Ecto neural progenitor cell (in vitro differentiated cells): Measurements from ENCODE around the gene YPEL1.
A peak's percentile ranks its signal among the peaks of the same experiment; 100 is the strongest.
"Not testable (repeated sequence)": the region's sequence is repeated elsewhere in the genome, so short reads cannot be mapped to it uniquely, and the experiment has no call there.

Source experiments
- DNase-seq: peaks from one replicate; pipeline ENCODE4 v3.0.0-alpha.2; 2018; ENCODE audit warnings: low spot score

YPEL1 gene

DNA sequence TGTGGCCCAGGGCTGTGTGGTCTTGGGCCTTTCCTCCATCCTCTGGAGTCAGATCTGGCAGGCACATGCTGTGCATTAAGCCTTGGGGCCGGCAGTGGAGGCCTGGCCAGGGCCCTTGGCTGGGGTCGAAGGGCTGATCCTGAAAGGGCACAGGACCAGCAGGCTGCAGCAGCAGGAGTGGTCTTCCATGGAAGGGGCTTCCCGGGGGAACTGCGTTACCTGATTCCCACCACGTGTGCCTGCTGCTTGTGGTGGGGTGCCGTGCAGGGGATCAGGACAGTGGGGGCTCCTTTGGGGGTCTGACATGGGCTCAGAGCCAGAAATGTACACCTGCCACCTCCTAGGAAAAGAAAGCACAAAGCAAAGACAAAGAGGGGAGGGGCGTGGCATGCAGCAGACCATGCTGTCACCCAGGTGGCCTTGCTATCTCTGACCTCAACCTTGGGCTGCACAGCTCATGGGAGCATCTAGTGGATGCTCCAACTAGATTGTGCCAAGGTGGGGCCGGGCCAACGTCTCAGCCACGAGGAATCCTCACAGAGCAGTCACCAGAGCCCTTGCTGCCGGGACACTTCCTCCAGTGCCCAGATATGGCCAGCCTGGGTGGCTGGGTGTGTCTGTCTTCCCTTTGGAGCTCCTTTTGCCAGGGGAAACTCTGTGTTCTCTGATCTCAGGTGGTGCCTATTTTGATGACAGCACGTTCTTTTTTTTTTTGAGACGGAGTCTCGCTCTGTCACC lies 17.9 kb upstream of the YPEL1 start:
- DNase-seq = no peak

DNA sequence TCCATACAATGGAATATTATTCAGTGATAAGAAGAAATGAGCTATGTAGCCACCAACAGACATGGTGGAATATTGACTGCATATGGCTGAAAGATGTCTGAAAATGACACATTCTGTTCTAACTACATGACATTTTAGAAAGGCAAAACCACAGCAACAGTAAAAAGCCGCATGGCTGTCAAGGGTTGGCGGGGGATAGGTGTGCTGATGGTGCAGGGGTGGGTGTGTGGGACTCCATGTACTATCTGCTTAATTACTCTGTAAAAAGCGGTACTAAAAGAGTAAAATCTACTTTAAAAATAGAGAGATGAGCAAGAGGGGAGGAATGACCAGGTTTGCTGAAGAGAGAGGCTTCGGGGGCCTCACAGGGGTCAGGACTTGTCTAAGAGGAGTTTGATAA lies 16.7 kb upstream of the YPEL1 start:
- DNase-seq = no peak

DNA sequence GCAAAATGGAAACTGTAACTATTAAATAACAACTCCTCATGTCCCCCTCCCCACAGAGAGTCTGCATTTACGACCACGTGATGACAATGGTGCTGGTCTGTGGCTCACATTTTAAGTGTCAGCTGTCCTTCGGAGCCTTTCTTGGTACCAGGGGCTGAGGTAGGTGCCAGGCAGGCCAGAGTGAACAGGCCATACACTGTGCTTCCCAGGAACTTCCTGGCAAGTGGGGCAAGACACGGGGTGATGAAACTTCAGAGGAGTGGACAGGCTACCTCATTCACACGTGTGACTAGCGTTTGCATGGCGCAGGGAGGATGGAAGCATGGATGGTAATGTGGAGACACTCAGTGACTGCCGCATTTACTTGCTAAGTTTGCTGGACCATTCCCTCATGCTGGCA lies 10.4 kb upstream of the YPEL1 start:
- DNase-seq = no peak

DNA sequence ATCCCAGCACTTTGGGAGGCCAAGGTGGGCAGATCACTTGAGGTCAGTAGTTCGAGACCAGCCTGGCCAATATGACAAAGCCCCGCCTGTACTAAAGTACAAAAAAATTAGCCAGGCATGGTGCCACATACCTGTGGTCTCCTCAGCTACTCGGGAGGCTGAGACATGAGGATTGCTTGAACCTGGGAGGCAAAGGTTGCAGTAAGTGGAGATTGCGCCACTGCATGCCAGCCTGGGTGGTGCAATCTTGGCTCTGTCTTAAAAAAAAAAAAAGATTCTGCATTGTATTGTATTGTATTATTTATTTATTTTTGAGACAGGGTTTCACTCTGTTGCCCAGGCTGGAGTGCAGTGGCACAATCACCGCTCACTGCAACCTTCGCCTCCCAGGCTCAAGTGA lies 9.3 kb upstream of the YPEL1 start:
- DNase-seq = not testable (repeated sequence)

DNA sequence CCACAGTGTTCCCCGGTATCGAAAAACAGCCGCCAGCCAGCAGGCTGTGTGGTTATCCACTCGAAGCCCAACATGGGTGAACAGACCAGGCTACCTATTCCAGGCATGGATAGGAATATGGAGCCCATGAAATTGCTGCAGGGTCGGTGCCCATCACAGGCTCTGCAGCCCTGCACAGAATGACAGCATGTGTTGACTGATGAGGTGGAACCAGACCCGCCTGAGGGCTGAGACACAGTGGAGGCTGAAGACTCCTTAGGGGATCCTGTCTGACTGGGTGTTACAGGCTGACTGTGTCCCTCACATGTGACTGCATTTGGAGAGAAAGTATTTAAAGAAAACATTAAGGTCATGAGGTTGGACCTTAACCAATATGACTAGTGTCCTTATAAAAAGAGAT lies 6.2 kb upstream of the YPEL1 start:
- DNase-seq = no peak

DNA sequence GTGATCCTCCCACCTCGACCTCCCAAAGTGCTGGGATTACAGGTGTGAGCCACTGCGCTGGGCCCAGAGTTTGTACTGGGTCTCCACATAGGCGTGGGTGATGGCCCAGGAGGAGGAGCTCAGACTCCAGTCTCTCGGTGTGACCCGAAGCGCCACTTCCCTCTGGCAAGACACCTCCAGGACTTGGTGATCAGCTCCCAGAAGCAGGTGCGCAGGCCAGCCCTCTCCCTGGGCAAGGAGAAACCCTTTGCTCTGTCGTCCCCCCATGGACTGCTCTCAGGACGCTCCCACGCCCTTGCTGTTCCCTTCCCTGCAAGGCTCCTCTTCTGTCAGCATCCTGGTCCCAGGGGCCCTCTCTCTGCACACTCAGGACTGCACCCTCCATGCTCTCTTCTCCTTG lies 5.5 kb upstream of the YPEL1 start:
- DNase-seq = no peak

DNA sequence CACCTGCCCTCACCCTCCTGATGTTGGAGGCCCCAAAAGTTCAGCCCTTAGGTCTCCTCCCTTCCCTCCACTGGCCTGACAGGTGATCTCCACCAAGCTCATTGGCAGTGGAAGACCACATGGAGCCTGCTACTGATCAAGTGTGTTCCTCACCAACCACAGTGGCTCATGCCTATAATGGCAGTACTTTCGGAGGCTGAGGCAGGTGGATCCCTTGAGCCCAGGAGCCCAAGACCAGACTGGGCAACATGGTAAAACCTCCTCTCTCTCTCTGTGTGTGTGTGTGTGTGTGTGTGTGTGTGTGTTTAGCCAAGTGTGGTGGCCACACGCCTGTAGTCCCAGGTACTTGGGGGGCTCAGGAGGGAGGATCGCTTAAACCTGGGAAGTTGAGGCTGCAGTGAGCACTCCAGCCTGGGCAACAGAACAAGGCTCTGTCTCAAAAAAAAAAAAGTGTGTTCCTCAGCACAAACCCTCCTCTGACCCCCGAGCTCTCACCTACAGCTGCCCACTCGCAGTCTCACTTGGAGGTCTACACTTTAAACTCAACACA lies 4.3 kb upstream of the YPEL1 start:
- no peak for DNase-seq

DNA sequence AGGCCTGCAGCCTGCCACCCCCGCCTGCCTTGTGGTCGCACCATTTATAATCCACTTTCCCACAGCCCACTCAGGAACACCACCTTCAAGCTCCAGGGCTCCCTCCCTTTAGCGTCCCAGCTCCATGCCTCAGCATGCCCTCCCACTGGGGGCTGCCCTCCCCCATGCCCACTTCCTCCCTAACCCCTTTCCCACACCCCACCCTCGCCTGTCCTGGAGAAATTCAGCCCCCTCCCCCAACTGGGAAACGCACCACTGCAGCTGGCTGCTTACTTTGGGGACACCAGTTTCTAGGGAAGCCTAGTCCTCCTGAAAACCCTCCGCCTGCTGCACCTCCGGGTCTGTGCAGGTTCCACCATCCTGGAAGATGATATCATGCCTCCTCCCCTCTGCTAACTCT lies 3.4 kb upstream of the YPEL1 start:
- DNase-seq = no peak

DNA sequence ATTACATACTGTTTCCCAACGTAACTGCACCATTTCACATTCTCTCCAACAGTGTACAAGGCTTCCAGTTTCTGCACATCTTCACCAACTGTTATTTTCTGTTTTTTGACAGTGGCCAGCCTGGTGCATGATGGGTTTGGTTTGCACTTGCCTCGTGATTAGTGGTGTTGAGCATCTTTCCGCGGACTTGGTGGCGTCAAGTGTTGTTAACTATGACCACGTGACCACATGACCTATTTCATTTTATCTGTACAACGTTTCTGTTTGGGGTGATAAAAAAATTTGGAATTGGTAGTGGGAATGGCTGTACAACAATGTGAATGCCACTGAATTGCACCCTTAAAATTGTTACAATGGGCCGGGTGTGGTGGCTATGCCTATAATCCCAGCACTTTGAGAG lies 2.5 kb upstream of the YPEL1 start:
- DNase-seq = no peak

DNA sequence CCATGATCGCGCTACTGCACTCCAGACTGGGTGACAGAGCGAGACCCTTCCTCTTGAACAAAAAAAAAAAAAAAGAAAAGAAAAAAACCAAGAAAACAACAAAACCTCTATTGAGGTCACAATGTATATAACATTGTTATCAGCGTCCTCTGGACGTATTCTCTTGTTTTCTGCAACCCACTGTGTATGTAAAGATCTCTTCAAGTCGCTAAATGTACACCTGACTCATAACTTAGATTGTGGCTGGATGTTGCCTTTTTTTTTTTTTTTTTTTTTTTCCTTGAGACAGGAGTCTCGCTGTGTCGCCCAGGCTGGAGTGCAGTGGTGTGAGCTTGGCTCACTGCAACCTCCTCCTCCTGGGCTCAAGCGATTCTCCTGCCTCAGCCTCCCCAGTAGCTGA lies 1.4 kb upstream of the YPEL1 start:
- DNase-seq = no peak

DNA sequence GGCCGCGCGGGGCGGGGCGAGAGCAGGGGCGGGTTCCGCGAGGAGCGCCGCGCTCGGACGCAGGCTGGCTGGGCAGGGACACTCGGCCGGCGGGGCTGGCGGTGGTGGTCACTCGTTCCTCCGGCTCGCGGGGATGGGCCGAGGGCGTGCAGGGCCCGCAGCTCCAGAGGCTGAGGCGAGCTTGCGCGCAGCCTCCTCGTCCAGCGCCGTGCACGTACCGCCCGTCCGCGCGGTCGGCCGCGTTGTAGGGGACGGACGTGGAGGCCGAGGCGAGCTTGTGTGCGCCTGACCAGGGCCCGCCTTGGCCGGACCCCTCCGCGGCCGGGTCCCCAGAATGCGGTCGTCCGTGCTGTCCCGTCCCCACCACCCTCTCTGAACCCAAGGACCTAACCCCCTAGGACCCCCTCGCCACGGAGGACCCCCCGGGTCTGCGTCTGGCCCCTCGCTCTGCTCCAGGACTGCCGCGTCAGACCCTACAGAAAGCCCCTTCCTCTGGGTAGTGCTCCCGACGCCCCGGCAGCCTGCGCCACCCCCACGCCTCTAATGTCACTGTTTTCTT lies 569 bp upstream of the YPEL1 start:
- no peak for DNase-seq

DNA sequence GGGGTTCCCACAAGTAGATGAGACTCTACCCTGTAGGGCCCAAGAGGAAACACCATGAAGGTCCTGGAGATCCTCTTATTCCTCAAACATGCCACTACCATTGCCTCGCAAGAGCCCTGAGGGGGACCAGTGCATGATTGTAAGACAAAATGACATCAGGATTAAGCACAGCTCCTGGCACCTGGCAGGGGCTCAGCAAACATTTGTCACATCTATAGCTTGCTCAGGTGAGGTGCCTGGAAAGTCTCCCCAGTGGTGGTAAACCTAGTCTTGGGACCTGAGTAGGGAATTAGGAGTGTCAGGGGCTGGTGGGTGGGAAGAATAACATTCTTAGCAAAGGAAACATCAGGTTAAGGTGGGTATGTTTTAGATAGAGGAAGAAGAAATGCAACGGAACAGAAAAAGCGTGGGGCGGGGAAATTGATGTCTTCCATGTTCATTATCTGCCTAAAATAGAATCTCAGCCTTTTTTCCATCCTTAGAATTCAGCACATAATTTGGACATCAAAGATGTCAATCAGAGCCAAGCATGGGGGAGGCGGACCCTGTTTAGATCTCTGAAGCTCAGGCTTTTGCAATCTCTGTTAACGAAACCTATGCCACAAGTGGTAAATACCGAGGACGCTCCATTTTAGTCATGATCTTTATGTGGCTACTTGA lies 924 bp downstream of the YPEL1 start:
- DNase-seq = no peak

DNA sequence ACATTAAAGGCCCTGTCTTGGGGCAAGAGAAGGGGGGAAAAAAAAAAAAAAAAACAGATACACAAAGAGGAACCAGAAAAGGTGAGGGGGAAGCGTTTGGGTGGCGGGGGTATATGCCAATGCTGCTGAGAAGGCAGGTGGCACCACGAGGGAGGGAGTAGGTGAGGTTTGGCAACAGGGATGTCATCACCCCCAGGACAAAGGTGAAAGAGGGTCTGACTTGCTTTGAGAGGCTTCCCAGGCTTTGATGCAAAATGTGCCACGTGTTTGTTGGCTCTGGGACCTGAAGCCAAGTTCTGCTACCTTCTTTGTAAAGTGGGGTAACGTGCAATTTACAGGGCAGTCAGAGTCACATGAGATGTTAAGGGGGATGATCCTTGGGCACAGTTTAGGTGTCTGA lies 4.1 kb downstream of the YPEL1 start:
- DNase-seq = no peak

DNA sequence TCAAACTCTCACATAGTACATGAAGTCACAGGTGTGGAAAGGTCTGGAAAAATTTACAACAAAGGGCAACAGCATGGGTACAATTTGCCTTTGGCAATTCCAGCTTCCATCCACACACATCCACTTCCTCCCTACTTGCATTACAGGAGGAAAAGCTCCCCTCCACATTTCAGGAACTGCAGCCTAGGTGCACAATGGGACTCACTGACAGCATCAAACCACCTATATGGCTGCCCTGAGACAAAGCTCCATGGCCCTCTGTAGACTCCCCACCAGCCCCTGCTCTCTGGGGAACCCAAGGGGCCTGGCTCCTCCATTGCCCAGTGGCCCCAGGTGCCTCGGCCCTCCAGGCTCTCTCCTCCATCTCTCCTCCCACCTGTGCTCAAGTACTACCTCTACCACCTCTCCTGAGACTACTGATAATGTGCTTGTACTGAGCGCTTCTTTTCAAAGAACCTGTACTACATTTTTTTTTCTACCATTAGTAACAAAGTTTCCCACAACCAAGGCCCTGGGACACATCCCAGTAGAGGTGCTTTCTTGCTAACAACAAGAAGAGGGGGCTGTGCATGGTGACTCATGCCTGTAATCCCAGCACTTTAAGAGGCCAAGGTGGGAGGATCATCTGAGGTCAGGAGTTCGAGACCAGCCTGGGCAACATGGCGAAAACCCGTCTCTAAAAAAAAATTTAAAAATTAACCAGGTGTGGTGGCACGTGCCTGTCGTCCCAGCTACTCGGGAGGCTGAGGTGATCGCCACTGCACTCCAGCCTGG lies 4.9 kb downstream of the YPEL1 start:
- DNase-seq = no peak

DNA sequence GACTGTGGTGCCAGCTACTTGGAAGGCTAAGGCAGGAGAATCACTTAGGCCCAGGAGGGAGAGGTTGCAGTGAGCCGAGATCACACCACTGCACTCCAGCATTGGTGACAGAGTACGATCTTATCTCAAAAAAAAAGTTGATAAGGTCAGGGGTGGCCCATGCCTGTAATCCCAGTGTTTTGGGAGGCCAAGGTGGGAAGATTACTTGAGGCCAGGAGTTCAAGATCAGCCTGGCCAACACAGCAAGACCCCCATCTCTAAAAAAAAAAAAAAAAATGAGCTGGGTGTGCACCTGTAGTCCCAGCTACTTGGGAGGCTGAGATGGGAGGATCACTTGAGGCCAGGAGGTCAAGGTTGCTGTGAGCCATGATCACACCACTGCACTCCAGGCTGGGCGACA lies 6.4 kb downstream of the YPEL1 start:
- DNase-seq = not testable (repeated sequence)

DNA sequence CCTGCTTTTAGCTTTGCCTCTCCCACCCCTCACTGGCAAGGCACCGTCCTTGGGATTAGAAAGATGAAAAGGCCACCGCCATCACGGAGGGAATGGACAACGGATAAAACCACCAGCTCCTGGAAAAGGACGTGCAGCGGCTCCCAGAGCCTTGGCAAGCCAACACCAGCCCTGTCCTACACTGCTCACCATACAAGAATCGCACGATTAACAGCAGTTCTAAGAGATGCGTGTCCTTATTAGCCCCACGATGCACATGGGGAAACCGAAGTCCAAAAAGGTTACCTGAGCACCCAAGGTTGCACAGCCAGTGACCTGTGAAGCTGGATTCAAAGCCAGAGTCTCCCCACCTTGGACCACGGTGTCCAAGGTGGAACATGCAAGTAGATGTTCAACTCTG lies 7.3 kb downstream of the YPEL1 start:
- no peak for DNase-seq

DNA sequence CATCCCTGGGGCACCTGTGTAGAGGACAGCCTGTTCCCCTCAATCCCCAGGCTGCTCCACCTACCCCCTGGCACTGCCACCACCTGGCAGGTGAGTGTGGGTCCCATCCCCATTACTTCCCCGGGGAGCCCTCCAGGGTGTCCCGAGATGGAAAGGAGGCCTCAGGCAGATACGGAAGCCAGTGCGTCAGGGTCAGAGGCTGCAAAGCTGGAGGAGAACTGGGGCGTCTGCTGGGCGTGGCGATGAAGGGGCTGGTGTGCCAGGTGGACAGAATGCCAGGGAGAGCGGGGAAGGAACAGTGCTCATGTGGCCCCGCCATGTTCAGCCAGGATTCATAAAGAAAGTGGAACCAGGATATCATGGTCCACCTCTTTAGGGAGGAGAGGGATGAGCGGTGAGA lies 7.8 kb downstream of the YPEL1 start:
- DNase-seq = no peak

DNA sequence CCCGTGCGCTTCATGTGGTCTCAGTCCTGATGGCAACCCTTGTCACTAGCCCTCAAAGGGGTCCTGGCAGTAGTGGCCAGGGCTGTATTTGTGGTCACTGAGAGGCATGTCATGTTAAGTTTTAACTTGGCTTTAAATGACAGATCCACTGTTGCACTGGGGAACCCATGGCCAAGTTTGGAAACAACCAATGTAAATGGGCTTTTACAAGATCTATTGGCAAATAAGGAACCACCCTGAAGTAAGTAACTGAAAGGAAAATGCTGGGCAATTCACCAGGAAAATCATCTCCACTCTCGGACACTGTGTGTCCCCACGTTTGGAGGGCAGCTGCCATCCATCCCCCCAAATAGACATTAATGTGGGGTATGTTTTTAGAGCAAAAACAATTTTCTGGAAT lies 8.4 kb downstream of the YPEL1 start:
- DNase-seq = no peak

DNA sequence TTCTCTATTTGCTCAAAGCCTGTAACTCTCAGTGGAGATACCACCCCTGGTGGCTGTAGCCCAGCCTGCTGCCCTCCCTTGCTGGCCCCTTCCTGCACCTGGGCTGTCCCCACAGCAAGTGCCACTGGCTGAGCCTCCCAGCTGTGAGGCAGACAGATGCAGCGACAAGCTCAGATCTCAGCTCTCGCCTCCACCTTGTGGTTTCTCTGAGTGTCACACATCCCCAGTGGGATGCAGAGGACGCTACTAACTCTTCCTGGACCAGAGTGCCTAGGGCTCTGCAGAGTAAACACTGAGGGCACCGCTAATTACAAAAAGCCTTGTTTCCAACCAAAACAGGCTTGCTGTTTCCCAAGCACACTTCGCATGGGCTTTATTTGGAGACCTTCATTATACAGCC lies 8.9 kb downstream of the YPEL1 start:
- DNase-seq = peak; percentile 72

DNA sequence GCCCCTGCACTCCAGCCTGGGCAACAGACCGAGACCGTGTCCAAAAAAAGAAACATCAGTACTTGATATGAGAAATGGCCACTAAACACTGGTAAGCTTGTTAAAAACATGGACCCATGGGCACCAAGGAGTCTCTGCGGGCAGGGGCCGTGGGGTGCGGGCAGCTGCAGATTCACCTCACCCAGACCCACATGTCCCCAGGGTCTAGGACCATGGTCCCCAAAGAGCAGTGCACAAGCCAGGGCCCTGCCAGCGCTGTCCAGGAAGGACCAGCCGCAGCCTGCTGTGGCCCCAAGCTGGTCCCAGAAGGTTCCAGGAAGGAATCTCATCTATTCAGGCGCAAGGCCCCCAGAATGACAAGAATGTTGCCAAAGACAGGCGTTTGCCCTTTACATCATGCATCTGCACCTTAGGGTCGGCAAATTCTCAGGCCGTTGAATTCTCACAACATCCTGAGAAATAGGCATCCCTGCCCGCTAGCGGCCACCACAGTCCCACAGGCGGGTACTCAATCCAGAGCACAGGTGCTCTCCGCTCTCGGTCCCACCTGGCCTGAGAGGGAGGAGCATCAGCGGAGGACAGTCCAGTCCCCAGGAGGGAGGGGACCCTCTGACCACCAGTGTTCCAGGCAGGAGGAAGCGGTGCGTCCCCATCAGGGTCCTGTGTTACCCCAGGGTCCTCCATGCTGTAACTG lies 9.5 kb downstream of the YPEL1 start:
- no peak for DNase-seq

DNA sequence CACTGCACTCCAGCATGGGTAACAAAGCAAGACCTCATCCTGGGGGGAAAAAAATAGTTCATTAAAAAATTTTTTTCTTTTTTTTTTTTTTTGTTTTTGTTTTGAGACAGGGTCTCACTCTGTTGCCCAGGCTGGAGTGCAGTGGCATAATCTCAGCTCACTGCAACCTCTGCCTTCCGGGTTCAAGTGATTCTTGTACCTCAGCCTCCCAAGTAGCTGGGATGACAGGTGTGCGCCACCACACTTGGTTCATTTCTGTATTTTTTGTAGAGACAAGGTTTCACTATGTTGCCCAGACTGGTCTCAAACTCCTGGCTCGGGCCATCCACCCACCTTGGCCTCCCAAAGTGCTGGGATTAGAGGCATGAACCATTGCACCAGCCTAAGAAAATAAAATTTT lies 11.1 kb downstream of the YPEL1 start:
- not testable (repeated sequence) for DNase-seq
